ENCODE data around the gene DGKB.

The DGKB gene

DNA sequence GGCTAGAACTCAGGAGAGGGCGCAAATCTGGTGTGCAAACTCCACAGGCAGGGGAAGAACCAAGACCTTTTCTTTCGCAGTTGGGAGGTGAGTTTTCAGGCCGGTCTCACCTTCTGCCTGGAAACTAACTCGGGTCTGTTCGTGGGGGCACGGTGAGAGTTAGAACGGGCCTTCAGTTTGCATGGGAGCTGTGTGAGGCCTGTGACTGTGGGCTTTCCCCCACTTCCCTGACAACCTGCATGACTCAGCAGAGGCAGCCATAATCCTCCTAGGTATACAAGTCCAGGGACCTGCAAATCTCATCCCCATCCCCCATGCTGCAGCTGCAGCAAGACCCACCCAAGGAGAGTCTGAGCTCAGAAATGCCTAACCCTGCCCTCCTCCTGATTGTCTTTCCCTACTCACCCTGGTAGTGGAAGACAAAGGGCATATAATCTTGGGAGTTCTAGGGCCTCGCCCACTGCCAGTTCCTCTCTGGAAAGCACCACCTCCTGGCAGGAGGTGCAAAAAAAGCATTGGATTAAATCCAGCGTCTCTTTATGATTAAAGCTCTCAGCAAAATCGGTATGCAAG is 718.2 kb downstream of the DGKB start:
- DNase-seq, result no peak

DNA sequence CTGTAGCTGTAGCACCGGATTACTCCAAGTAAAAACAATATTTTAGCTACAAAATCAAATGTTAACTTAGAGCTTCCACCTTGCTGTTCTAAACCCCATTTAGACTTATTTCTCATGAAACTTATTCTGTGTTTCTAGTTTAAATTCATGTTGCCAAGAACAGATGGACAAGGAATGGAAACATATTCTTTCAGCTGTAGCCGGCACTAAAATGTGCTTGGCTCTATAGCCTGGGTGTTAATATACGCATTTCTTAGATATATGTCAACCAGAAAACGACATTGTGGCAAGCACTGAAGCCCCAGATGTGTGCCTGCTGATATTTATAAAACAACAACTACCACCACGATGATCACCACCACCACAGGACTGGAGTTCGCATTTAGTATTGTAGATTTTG is 722.8 kb downstream of the DGKB start:
- no peak for DNase-seq

DNA sequence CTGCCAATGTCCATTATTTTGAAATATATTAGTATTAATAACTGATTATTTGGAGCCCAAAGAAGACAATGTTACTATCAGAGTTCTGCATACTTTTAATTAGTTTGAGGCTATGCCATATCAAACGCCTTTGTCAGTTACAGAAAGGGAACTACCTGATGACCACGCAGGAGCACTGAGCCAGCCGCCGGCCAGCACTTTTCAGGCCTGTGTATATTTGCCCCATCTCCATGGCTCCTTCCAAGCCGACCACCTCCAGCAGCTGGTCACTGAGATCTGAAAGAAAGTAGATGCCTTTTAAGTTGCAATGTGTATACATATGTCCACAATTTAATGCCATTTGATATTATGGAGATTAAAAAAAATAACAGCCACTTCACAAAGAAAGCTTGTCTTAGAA is 724.7 kb downstream of the DGKB start:
- DNase-seq, result no peak

DNA sequence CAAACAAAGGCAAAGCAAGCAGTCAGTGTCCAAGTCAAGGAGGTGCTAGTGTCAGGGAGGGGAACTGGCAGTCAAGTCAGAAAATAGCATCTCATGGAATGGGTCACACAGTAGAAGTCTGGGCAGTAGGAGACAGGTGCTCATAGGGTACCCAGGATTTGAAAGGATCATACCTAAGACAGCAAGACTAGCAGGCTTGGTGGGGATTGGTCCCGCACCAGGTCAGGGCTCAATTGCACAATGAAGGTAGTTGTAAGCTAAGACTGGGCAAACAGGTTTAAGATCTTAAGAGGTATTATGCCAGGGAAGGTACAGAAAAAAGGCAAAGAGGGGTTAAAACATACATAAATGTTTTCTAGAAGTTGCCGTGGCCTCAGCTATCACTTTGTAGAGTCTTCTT is 731.7 kb downstream of the DGKB start:
- no peak for DNase-seq

DNA sequence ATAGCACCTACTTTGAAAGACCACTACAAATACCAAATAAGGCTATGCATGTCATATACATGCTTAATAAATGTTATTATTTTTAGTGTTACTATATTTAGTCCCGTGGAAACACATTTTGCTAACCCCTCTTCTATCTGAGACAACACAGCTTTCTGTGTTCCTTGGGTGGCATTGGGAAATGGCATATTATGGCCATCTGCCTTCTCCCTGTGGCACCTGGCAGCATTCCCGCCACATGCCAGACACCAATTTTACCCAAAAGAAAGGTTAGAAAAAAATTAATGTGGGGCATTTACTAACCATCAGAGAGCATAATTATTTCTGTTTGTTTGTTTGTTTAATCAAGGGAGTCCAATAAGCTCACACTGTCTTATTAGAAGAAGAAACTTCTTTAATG is 744.4 kb downstream of the DGKB start:
- no peak for DNase-seq

DNA sequence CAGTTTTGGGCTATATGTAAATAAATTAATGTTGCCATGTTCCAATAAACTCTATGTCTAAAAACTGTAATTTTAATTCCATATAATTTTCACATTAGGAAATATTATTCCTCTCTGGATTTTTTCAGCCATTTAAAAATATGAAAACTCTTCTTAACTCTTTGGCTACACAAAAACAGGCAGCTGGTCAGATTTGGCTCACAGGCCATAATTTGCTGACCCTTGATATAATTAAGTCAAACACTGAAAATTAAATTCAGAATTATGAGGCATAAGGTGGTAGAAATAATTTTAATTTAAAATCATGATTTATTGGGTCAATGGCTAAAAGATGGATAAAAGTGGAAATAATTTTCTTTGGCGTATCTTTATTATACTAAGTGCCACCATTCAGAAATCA is 746.1 kb downstream of the DGKB start:
- no peak for DNase-seq

DNA sequence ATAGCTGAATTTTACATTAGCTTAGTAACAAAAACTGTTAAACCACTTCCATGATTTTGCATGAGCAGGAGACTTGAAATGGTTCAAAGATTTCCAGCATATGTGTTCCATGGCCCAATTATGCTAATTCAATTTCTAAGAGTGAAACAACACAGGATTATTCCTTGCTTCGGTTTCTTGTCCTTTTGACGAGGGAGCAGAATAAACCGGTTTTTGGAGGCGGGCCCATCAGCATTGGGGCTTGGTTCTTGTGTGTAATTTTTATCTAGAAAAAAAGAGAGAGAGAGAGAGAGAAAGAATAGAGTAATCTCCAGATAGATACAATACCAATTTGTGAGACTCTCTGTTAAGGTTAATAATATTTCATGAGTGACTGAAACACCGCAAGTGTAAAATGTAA is 753.6 kb downstream of the DGKB start:
- no peak for DNase-seq

DNA sequence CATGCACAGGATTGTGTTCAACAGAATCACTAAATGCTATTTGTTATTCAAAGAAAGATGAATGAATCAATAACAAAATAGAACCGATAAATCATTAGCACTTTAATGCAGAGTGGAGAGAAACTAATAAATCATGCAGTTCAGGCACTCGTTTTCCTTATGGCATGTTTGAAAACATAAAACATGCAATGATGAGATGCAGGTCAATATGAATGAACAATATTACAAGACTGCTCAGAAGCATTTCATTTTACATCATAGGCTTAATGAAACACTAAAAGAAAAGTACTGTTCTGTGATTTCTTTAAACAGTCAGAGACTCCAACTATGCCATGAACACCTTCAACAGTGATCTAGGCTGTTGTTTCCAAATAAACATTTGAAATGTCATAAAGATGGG is 755.0 kb downstream of the DGKB start:
- DNase-seq, result no peak

DNA sequence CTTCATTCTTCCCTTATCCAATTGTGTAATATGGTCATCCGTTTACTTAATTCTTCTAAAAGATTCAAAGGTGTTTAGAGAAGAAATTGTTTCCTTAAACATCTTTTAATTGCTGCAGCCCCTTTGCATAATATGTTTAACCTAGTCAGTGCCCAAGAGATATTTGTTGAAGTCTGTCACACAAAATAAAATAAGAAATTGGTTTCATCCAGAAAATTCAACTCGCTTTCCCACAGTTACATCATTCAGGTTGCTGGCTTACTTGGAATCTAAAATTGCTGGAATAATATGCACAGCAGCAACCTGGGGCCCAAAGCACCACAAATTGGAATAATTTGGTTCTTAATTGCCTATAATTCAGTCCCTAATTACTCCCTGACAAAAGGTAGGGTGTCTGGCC is 758.0 kb downstream of the DGKB start:
- no peak for DNase-seq

DNA sequence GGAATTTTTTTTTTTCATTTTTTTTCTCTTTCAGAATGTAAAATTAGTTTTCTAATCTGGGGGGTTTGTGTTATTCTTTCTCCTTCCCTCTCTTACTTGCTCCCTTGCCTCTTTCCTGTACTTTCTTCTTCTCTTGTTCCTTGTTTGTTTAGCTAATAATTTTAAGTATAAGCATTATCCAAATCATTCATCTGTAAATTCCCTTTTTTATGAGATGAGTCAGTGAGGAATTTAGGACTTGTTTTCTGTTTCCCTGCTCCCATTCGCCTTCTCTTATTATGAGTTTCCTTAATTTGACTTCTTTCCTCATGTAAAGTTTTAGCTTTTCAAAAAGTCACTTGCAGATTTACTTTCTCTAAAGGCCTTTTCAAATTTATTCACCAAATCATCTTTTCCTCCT is 758.4 kb downstream of the DGKB start:
- no peak for DNase-seq

DNA sequence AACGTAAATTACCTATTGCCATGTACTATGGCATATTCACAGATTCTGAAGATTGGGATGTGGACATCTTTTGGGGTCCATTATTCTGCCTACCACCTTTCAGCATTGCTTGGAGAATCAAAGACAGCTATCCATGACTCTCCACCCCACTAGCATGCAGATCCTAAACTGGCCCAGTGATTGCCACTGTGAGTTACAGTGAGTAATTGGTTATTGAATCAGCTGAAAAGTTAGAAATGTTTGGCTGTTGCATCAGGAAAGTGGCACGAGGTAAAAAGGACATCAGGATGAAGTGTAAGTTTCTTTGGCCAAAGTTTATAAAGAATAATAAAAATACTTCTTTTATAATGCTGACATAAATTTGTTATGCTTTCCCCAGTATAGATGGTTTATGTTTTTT is 764.9 kb downstream of the DGKB start:
- no peak for DNase-seq

DNA sequence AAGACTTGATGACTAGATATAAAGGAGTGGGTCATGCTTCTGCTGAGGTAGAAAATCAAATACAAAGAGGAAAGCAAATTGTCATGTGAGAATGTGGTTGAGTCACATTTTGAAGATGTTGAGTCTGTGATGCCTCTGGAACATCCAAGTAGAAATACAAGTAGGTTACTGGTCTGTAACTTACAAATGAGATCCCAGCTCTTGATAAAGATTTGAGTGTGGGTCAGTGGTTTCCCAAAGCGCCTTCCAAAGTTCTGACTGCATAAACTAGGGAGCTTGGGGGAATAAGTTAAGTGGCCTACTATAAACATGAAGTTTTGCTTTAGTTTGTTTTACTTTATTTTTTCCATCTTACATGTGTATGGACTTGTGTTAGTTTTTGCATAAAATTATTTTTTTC is 768.8 kb downstream of the DGKB start:
- no peak for DNase-seq

DNA sequence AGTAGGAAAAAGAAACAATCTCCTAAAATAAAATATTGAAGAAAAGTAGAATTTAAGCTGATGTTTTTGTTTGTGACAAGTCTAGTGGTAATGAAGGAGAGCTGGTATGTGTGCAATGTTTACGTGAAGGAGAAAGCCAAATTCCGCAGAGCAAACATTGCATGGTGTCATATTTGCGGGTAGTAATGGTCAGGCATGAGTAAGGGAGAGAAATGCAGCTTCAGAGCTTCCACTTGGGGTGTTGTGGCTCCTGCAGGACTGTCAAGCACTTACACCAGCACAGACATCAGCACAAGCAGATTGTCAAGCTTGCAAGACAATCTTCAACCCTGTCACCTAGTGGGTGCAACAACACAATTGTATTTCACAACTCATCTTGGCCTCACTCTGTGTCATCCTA is 776.6 kb downstream of the DGKB start:
- no peak for DNase-seq

DNA sequence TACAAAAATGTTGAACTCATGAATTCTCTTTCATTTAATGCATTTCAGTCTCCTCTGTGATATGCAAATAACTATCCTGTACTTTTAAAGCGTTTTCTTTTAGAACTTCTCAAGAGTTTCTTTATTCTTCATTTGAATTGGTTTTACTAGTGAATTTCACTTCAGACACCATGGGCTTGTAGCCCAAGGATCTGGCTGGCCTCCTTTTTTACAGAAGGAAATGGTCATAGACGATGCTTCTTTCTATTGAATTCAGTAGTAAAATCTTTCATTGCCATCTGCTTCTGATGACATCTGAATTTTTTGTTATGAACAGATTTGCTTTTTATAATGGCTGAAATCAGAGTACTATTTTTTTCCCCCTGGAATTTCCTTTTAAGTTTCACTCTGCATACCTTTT is 777.8 kb downstream of the DGKB start:
- no peak for DNase-seq

DNA sequence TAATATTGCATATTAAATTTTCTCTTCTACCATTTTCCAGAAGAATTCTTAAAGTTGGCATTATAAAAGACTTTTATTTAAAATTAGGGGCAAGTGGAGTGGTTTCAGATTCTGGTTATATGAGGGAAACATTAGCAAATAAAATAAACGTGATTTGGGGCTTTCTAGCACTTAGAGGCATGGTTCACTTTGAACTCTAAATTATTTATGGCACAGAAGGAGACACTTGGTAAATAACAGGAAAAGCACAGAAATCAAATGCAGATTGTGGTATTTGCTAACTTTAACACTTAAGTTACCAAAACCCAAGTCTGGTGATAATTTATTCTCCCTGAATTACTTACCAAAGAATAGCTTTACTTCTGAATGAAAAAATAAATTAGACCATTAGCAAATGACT is 778.6 kb downstream of the DGKB start:
- no peak for DNase-seq

DNA sequence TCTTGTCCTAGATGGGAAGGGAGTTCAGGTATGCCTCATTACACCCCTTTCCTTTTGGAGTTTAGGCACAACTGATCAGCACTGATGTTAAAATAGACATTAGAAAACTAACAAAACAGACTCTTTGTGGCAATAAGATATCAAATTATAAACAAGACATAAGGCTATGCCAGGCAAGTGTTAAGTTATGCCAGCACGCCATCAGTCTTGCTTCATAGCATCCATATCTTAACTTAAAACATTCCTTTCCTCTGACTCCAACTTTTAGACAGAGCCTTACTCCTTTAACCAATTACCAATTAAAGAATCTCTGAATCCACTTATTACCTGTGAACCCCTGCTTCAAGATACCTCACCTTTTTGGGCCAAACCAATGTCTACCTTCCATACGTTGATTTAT is 786.9 kb downstream of the DGKB start:
- no peak for DNase-seq

DNA sequence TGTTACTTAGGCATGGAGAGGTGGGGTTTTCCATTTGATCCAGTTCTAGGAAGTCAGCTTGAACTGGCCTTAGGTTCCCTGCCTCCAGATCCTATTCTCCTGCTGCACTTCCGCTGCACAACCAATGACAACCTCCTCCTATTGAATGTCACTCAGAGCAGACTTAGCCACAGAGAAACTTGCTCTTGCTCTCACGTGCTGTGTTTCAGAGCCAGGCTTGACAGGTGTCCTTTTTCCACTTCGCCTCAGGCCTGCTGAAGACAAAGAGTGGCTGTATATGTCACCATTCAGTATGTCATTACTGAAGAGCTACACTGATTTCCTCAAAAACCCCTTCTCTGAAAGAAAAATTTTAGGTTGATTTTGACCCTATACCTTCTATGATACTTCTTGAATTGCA is 797.7 kb downstream of the DGKB start:
- no peak for DNase-seq

DNA sequence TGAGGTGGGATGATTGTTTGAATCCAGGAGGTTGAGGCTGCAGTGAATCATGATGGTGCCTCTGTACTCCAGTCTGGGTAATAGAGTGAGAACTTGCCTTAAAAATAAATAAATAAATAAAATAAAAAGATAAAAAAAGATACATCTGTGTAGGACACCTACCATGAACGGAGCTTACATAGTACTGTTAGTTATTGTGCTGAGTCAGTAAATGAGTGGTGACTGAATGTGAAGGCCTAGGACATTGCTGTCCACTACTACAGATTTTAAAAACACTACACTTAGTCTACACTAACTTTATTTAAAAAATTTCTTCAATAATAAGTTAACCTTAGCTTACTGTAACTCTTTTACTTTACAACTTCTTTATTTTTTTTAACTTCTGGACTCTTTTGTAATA is 806.4 kb downstream of the DGKB start:
- DNase-seq, result no peak

DNA sequence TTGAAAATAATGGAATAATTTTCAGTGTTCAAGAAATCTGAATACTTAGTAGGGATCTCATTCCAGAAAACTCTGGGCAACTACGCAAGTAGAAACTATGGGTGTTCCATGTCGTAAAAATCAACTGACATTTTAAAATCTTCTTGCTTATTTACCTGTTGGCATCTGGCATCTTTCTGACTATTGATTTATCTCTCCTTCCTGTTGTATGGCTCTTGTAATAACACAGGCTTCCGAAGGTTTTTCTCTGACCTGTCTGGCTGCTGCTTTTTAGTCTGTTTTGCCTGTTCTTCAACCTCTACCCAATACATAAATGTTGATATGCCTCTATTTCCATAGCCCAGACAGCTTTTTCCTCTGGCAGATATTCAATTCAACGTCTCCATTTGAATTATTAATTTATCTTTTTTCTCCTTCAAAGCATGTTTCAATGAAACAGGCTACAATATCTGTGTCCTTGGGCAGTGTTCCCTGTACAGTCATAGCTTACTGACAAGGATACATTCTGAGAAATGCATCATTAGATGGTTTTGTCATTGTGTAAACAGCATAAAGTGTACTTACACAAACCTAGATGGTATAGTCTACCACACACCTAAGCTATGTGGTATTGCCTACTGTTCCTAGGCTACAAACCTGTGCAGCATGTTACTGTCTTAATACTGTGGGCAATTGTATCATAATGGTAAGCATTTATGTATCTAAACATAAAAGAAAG is 807.2 kb downstream of the DGKB start:
- no peak for DNase-seq
